HG02678 (cell line): ENCODE data around the gene CHCT1.
"Not testable (repeated sequence)": the region's sequence is repeated elsewhere in the genome, so short reads cannot be mapped to it uniquely, and the experiment has no call there.

Experiments
- ATAC-seq: cut with Tn5 transposase; IDR thresholded peaks from one replicate; pipeline ENCODE4 v1.9.1; 2021; ENCODE audit warnings: mild to moderate bottlenecking, moderate library complexity; ENCODE audit not compliant: unreplicated experiment

Gene CHCT1

GRCh38 chr17:60398227-60398959 is 23.9 kb upstream of the CHCT1 start:
- ATAC-seq, result peak; percentile 67

DNA sequence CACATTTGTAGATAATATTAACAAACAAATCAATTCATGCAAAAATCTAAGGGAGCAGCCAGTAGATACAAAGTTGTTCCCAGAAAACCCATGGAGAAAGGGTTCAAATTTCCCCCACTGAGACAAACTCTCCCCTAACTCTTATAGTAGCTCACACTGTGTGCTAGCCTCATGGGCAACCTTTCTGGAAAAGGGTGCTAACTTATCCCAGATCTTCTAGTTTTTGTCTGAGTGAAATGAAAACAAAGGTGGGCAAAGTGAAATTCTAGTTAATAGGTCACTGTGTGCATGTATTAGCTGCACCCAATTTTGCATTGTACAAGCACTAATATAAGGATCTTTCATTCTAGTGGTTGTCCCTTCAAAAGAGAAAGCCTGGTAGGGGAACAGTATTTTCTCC is 20.5 kb upstream of the CHCT1 start:
- no peak for ATAC-seq

DNA sequence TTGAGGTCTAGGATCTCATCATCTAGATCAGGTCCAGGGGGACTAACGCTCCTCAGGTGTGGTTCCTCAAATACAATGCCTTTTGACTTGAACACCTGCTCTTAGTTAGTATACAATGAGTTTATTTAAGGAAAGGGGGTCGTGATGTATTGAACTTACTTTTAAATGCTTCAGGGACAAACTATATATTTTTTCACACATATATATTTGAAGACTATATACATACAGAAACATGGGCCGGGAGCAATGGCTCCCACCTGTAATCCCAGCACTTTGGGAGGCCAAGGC is 18.8 kb upstream of the CHCT1 start:
- ATAC-seq, result no peak

- no peak for ATAC-seq
Measured at GRCh38 chr17:60403962-60404361, 18.3 kb upstream of the CHCT1 start.

- no peak for ATAC-seq
Measured at GRCh38 chr17:60406887-60407286, 15.4 kb upstream of the CHCT1 start.

DNA sequence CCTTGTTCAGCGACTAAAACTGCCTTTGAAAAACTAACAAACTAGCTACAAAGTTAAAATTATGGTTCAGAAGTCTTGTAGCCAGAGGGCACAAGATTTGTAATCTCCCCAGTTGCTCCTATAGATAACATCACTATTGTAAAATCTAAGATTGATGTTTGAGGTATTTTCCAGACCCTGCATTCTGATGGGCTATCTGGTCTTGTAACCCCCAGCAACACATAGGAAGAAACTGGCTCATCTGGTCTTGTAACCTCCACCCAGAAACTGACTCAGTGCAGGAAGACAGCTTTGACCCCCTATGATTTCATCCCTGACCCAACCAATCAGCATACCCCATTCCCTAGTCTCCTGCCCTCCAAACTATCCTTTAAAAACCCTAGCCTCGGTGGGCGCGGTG is 12.3 kb upstream of the CHCT1 start:
- no peak for ATAC-seq

GRCh38 chr17:60412701-60413100 is 9.6 kb upstream of the CHCT1 start:
- no peak for ATAC-seq

GRCh38 chr17:60415146-60415545 is 7.1 kb upstream of the CHCT1 start:
- no peak for ATAC-seq

DNA sequence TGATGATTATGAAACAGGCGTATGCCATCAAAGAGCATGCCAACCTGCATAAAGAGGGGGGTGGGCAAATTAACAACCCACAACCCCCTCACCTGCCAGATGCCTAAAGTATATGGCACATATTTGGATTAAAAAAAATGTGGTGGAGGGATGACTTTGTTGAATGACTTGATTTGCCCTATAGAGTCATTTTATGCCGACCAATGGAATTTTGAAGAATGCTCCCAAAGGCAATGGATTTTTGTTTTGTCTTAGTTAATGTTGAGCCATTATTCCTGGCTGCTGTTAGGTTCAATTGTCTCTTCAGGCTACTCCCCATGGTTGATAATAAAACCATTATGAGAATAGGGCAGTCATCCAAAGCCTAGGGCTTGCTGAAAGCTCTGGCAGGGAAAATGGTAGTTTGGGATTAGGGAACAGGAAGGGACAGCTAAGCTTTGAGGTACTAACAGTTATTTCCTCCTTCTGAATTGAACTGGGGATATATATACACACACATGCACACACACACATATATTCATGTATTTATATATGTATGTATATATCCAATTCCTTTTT is 5.8 kb upstream of the CHCT1 start:
- ATAC-seq, result no peak

GRCh38 chr17:60419003-60419402 is 3.3 kb upstream of the CHCT1 start:
- ATAC-seq, result not testable (repeated sequence)

GRCh38 chr17:60419875-60420274 is 2.4 kb upstream of the CHCT1 start:
- ATAC-seq, result not testable (repeated sequence)

- ATAC-seq, result peak; percentile 94
Measured at GRCh38 chr17:60421273-60422161, 772 bp upstream of the CHCT1 start.

- ATAC-seq, result no peak
Measured at GRCh38 chr17:60423865-60424264, 1.6 kb downstream of the CHCT1 start.

GRCh38 chr17:60425626-60426025 is 3.3 kb downstream of the CHCT1 start:
- ATAC-seq, result no peak

GRCh38 chr17:60426596-60426995 is 4.3 kb downstream of the CHCT1 start:
- no peak for ATAC-seq

GRCh38 chr17:60428491-60428890 is 6.2 kb downstream of the CHCT1 start:
- ATAC-seq, result not testable (repeated sequence)

GRCh38 chr17:60430561-60430960 is 8.3 kb downstream of the CHCT1 start:
- not testable (repeated sequence) for ATAC-seq

DNA sequence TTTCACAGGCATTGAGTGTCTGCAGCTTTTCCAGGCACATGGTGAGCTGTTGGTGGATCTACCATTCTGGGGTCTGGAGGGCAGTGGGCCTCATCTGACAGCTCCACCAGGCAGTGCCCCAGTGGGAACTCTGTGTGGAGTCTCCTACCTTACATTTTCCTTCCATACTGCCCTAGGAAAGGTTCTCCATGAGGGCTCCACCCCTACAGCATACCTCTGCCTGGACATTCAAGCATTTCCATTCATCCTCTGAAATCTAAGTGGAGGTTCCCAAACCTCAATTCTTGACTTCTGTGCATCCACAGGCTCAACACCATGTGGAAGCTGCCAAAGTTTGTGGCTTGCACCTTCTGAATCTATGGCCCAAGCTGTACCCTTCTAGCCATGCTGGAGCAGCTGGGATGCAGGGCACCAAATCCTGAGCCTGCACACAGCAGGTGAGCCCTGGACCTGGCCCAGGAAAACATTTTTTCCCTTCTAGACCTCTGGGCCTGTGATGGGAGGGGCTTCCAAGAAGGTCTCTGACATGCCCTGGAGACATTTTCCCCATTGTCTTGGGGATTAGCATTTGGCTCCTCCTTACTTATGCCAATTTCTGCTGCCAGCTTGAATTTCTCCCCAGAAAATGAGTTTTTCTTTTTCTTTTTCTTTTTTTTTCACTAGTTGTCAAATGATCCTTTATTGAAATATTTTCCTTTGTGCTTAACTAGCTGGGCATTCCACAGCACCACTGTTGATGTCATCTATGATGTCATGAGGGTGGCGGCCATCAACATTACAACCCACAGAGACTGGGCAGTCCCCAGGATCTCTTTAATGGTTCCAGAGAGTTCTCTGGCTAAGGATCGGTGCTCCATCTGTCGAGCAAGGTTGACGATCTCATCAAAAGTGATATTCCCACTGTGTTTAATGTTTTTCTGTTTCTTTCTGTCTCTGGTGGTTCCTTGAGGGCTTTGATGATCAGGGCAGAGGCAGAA is 11.0 kb downstream of the CHCT1 start:
- not testable (repeated sequence) for ATAC-seq

GRCh38 chr17:60435244-60436167 is 13.2 kb downstream of the CHCT1 start:
- ATAC-seq, result no peak

DNA sequence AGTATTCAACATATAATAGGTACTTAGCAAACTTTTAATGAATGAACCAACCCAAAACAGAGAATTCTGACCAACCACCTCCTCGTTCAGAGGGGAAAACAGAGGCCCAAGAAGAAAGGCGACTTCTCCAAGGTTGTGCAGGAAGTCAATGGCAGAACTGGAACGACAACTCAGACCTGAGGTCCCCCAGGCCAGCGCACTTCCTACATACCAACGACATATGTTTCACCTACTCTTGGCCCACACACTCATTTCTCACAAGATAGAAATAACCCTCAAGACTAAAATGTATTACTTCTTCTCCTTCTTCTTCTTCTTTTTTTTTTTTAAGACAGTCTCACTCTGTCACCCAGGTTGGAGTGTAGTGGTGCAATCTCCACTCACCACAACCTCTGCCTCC is 14.4 kb downstream of the CHCT1 start:
- no peak for ATAC-seq
